ENCODE results near the gene KIAA0319L.

- TF ChIP-seq POLR2AphosphoS5 (IDR thresholded peaks at IDR 0.05; ENCODE audit: borderline replicate concordance, low read depth, low read length) (no peak), EZH2 (IDR thresholded peaks at IDR 0.05) (no peak), FOXP2 (optimal IDR thresholded peaks at IDR 0.05; ENCODE audit: control extremely low read depth, extremely low read length, insufficient read depth) (no peak)
Measured at GRCh38 chr1:35475856-35476674, 81.1 kb downstream of the KIAA0319L start.
